Esophagus (tissue), 2 donors: Measurements from ENCODE around the gene VWA5A. TPM values are rescaled to one million over a fixed set of nuclear protein-coding genes. Genes with fewer than 3 reads are reported as not detected.
A peak's percentile ranks its signal among the peaks of the same experiment; 100 is the strongest.

ENCODE experiments used
- H3K27ac ChIP-seq, 2 donors: one replicate each; pipeline ENCODE4 v1.5.1; 2013; ENCODE audit warnings: low read depth in 2 of 2, mild to moderate bottlenecking in 2 of 2, inconsistent platforms in 1 of 2, low read length in 1 of 2, moderate library complexity in 1 of 2
- H3K27me3 ChIP-seq, 2 donors: one replicate each; pipeline ENCODE4 v1.6.1; 2013; ENCODE audit warnings: low read length in 2 of 2, control low read depth in 1 of 2, mild to moderate bottlenecking in 1 of 2; ENCODE audit not compliant: insufficient read depth in 2 of 2, control insufficient read depth in 1 of 2
- H3K36me3 ChIP-seq, 2 donors: one replicate each; pipeline ENCODE4 v1.6.1; 2013; ENCODE audit warnings: low read length in 1 of 2; ENCODE audit not compliant: control insufficient read depth in 2 of 2, insufficient read depth in 2 of 2
- H3K4me1 ChIP-seq, 2 donors: one replicate each; pipeline ENCODE4 v1.6.1; 2013; ENCODE audit warnings: low read length in 1 of 2; ENCODE audit not compliant: control insufficient read depth in 2 of 2, insufficient read depth in 2 of 2
- H3K4me3 ChIP-seq, 2 donors: one replicate each; pipeline ENCODE4 v1.5.1; 2013; ENCODE audit warnings: low read length in 2 of 2, mild to moderate bottlenecking in 2 of 2, low read depth in 1 of 2, moderate library complexity in 1 of 2
- H3K9me3 ChIP-seq, 2 donors: one replicate each; pipeline ENCODE4 v1.6.1; 2013; ENCODE audit warnings: mild to moderate bottlenecking in 2 of 2, low read depth in 1 of 2, low read length in 1 of 2, moderate library complexity in 1 of 2; ENCODE audit not compliant: control insufficient read depth in 2 of 2, insufficient read depth in 1 of 2
- WGBS, 2 donors: extraction: QIAGEN DNeasy Blood & Tissue Kit; methylation state at CpG; one replicate each; pipeline ENCODE4 v1.1.7; 2013; 5-methylcytosine and 5-hydroxymethylcytosine counted together
- polyA plus RNA-seq, 2 donors: library from polyadenylated mRNA; stranded (reverse); fragments of 200-250 nt; gene quantifications; one replicate each; pipeline ENCODE4 v1.2.3, GENCODE V29; 2013
- donor health status: healthy with polysubstance abuse.
- donor health status: Bipolar disorder and iron deficiency.

The VWA5A gene
- polyA plus RNA-seq = 1 to 10 TPM; 6.6 TPM

DNA sequence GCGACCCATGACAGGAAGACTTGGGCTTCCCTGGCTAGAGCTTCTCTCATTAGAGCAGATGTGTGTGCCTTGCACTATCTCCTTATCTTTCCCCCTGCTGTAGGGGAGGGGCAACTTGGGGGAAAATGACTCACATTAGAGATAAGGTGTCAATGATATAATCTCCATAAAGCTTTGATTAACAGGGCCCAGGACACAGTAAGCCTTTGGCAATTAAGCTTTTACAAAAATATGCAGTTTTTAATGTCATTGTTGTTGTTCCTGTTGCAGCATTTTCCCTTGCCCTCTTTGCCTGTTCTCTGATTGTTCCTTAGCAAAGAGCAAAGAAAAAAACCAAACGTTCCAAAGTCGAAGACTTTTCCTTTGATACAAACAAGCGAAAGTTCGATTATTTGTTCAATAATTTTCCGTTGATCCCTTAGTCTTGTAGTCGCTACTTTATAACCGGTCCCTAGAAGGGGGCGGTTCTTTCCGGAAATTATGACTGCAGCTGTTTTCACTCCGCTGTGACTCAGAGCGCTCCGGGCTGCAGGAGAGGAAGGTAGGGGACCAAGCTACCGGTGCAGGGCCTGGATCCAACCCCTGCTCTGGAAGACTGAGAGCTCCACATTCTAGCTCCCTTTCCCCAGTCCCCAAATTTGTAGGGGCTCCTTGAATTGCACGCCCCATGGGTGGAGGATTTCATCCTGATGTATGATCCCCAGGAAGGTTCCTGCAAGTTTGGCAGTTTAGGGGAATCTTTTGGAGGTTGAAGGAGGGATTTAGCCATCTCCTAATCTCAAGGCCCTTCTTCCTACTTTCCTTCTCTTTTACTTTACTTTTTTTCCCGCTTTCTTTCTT is at the start of gene VWA5A:
Gene VWA5A, plus strand, starts transcription at position 509 of the 840 bp plus-strand sequence. CDS start 2,062 bp downstream, outside the sequence.
- Histone ChIP-seq H3K27me3 (no peaks in the 10 kb centered on the region), H3K4me3 (peak within 1 kb of the TSS; percentile 62 to 74), H3K9me3 (no peaks in the 10 kb centered on the region), H3K36me3 (peaks cover 4 to 10% of the 10 kb centered on the region in 2 donors), H3K27ac (peak within 1 kb of the TSS in 1 of 2 donors; percentile 63), H3K4me1 (no peaks in the 10 kb centered on the region)
- WGBS, 2 donors = 3 to 5% methylated on average over 16 of the region's 16 CpGs

GRCh38 chr11:124068601-124069110 is 46.6 kb upstream of the VWA5A start:
- Histone ChIP-seq H3K4me3 (no peak overlapping the region), H3K27ac (no peak overlapping the region), H3K27me3 (no peaks in the 10 kb centered on the region), H3K4me1 (peaks cover 0 to 3% of the 10 kb centered on the region in 2 donors), H3K36me3 (no peaks in the 10 kb centered on the region), H3K9me3 (no peaks in the 10 kb centered on the region)
- 46 to 50% methylated on average over 4 of the region's 4 CpGs for WGBS, 2 donors

DNA sequence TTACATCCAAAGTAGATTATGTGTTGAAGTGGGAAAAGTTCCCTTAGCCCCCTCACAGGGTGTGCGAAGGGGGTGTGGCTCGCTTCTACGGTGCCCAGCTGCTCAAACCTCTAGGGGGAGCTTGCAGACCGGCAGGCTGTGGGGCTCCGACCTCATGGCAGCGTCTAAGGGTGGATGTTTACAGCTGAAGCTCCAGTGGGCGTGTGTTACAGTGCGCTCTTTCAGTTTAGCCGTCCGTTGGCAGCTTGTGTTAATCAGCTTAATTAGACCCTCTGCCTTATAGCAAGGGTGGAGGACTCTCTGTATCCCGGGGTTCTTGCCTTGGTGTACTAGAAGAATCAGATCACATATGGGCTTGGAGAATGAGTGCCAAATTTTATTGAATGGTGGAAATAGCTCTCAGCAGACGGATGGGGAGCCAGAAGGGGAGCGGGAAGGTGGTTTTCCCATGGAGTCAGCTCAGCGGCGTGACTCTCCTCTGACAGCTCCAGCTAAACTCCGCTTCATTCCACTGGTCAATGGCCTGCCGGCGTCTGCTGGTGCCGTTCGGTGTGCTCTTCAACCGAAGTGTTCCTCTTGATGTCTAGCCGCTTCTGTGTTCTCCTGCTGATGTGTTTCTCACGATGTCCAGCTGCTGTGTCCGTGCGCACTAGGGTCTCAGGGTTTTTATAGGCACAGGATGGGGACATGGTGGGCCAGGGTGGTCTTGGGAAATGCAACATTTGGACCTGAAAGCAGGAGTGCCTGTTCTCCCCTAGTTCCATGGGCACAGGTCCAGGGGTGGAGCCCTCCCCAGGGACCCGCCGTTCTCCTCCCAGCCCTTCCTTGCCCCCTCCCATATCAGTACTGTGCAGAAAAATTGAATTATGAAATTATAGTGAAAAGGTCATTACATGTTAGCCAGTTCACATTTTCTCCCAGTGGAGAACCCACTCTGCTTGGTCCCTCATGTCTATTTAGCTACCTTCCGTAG is 45.5 kb upstream of the VWA5A start:
- Histone ChIP-seq H3K27ac (no peak overlapping the region), H3K4me3 (no peak overlapping the region), H3K36me3 (no peaks in the 10 kb centered on the region), H3K27me3 (no peaks in the 10 kb centered on the region), H3K4me1 (peaks cover 0 to 3% of the 10 kb centered on the region in 2 donors), H3K9me3 (no peaks in the 10 kb centered on the region)
- WGBS, 2 donors = 30 to 37% methylated on average over 28 of the region's 28 CpGs

DNA sequence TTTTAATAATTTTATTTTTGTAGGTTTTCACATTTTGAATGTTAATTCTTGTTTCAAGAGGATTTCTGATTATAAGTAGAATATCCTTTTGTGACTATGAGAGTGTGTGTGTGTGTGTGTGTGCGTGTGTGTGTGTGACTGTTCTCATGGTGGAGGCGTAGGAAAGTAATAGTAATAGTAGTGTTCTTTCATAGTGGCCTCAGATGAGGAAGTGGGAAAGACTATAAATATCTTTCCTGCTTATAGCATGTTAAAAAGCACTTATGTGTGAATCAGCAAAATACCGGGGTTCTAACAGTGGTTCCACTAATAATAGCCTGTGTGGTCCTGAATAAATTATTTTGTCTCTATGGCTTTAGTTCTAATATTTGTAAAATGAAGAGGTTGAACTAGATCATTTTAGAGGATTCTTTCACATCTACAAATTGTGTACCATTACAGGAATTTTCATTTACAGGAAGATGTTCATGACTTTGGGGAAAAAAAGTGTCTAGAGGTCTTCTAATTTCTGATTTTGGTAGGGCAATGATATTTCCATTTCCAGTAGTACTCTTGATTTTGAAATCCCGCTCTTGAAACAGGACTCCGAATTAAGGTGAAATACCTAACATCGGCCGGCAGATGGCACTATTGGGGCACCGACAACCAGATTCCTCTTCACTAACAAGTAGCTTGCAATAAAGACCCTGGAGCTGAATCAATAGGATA is 44.2 kb upstream of the VWA5A start:
- H3K4me1 ChIP-seq = peaks cover 2 to 10% of the 10 kb centered on the region in 2 donors
- H3K27ac ChIP-seq = no peak overlapping the region
- no peaks in the 10 kb centered on the region for H3K9me3 ChIP-seq
- H3K36me3 ChIP-seq = no peaks in the 10 kb centered on the region
- no peak overlapping the region for H3K4me3 ChIP-seq
- no peaks in the 10 kb centered on the region for H3K27me3 ChIP-seq
- 3 to 11% methylated on average over 8 of the region's 8 CpGs for WGBS, 2 donors

- H3K36me3 ChIP-seq = no peaks in the 10 kb centered on the region
- no peaks in the 10 kb centered on the region for H3K9me3 ChIP-seq
- no peak overlapping the region for H3K4me3 ChIP-seq
- H3K4me1 ChIP-seq = peaks cover 5 to 13% of the 10 kb centered on the region in 2 donors
- WGBS, 2 donors = 49 to 54% methylated on average over 4 of the region's 4 CpGs
- H3K27me3 ChIP-seq = peaks cover 0 to 1% of the 10 kb centered on the region in 2 donors
- H3K27ac ChIP-seq = no peak overlapping the region
Measured at GRCh38 chr11:124071623-124071948, 43.7 kb upstream of the VWA5A start.

GRCh38 chr11:124072147-124072546 is 43.1 kb upstream of the VWA5A start:
- Histone ChIP-seq H3K9me3 (no peaks in the 10 kb centered on the region), H3K4me1 (peaks cover 5 to 13% of the 10 kb centered on the region in 2 donors), H3K36me3 (no peaks in the 10 kb centered on the region), H3K27me3 (peaks cover 0 to 2% of the 10 kb centered on the region in 2 donors), H3K27ac (no peak overlapping the region), H3K4me3 (no peak overlapping the region)
- 88 to 90% methylated on average over 8 of the region's 8 CpGs for WGBS, 2 donors

- H3K4me3 ChIP-seq = no peak overlapping the region
- H3K27ac ChIP-seq = no peak overlapping the region
- peaks cover 0 to 2% of the 10 kb centered on the region in 2 donors for H3K27me3 ChIP-seq
- peaks cover 5 to 13% of the 10 kb centered on the region in 2 donors for H3K4me1 ChIP-seq
- 88 to 92% methylated on average over 5 of the region's 5 CpGs for WGBS, 2 donors
- no peaks in the 10 kb centered on the region for H3K36me3 ChIP-seq
- H3K9me3 ChIP-seq = no peaks in the 10 kb centered on the region
Measured at GRCh38 chr11:124074554-124074953, 40.7 kb upstream of the VWA5A start.

DNA sequence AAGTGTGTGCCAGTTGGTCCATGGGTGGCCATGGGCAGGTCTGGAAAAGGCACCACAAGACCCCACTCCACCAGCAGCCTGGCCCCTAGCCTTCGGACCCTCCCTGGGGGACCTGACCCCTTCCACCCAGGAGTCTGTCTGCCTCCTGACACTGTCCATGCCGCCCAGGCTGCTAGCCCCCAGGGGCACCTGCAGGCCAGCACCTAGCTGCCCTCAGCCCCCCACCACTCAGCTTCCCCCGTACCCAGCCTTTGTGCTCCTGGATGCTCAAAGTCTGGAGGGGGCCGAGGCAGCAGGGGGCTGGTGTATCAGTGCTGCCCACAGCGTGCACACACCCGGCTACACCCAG is 39.8 kb upstream of the VWA5A start:
- H3K4me1 ChIP-seq = peaks cover 5 to 10% of the 10 kb centered on the region in 2 donors
- H3K27ac ChIP-seq = no peak overlapping the region
- no peaks in the 10 kb centered on the region for H3K9me3 ChIP-seq
- WGBS, 2 donors = 67 to 77% methylated on average over 6 of the region's 6 CpGs
- H3K27me3 ChIP-seq = peaks cover 0 to 2% of the 10 kb centered on the region in 2 donors
- no peak overlapping the region for H3K4me3 ChIP-seq
- no peaks in the 10 kb centered on the region for H3K36me3 ChIP-seq
